Hepatocyte (in vitro differentiated cells): Measurements from ENCODE around the gene IFT27. TPM values are rescaled to one million over a fixed set of nuclear protein-coding genes. Genes with fewer than 3 reads are reported as not detected.

Experiments
- DNase-seq: peaks from one replicate; pipeline ENCODE4 v3.0.0-alpha.2; 2016; ENCODE audit warnings: low spot score
- H2AFZ ChIP-seq: fragments of 200-600 bp; sonication (generic); 2 replicates; pipeline ENCODE4 v1.6.0; 2016; ENCODE audit warnings: antibody characterized with exemption, mild to moderate bottlenecking
- H3K27ac ChIP-seq: fragments of 200-600 bp; sonication (generic); 2 replicates; pipeline ENCODE4 v1.5.1; 2016; ENCODE audit warnings: mild to moderate bottlenecking
- H3K27me3 ChIP-seq: fragments of 200-600 bp; sonication (generic); 2 replicates; pipeline ENCODE4 v1.6.1; 2016
- H3K36me3 ChIP-seq: fragments of 200-600 bp; sonication (generic); replicated peaks from 2 replicates; pipeline ENCODE4 v1.5.1; 2016; ENCODE audit warnings: low read depth; ENCODE audit not compliant: insufficient read depth
- H3K4me1 ChIP-seq: fragments of 200-600 bp; sonication (generic); 2 replicates; pipeline ENCODE4 v1.5.1; 2016; ENCODE audit warnings: mild to moderate bottlenecking, moderate library complexity; ENCODE audit not compliant: insufficient read depth
- H3K4me2 ChIP-seq: fragments of 200-600 bp; sonication (generic); 2 replicates; pipeline ENCODE4 v1.6.0; 2016
- H3K4me3 ChIP-seq: fragments of 200-600 bp; sonication (generic); 2 replicates; pipeline ENCODE4 v1.5.1; 2016; ENCODE audit warnings: mild to moderate bottlenecking
- H3K79me2 ChIP-seq: fragments of 200-600 bp; sonication (generic); 2 replicates; pipeline ENCODE4 v1.6.0; 2017; ENCODE audit warnings: mild to moderate bottlenecking
- H3K9me2 ChIP-seq: fragments of 200-600 bp; sonication (generic); replicated peaks from 2 replicates; pipeline ENCODE4 v1.6.0; 2017; ENCODE audit warnings: mild to moderate bottlenecking; ENCODE audit not compliant: insufficient read depth
- H3K9me3 ChIP-seq: fragments of 200-600 bp; sonication (generic); 2 replicates; pipeline ENCODE4 v1.5.1; 2016; ENCODE audit warnings: low read depth, mild to moderate bottlenecking
- H4K20me1 ChIP-seq: fragments of 200-600 bp; sonication (generic); 2 replicates; pipeline ENCODE4 v1.6.0; 2016; ENCODE audit warnings: mild to moderate bottlenecking; ENCODE audit not compliant: insufficient read depth, poor library complexity, severe bottlenecking
- EZH2 ChIP-seq: fragments of 200-600 bp; sonication (generic); IDR thresholded peaks from 2 replicates; pipeline ENCODE4 v1.6.1; 2016; ENCODE audit warnings: antibody characterized with exemption, mild to moderate bottlenecking, borderline replicate concordance
- EZH2phosphoT487 ChIP-seq: fragments of 200-600 bp; sonication (generic); IDR thresholded peaks from one replicate; pipeline ENCODE4 v1.6.1; 2018; ENCODE audit warnings: antibody characterized with exemption, mild to moderate bottlenecking, low read depth, moderate library complexity; ENCODE audit not compliant: unreplicated experiment, severe bottlenecking
- WGBS: methylation state at CpG from one replicate; pipeline ENCODE4 v1.1.6; 2016; ENCODE audit warnings: low lambda C conversion rate; ENCODE audit errors: missing lambda C conversion rate; 5-methylcytosine and 5-hydroxymethylcytosine counted together
- polyA plus RNA-seq: library from polyadenylated mRNA; unstranded; fragments of >200 nt; fragmentation: Nextera tagmentation; extraction: Ambion mirVana; gene quantifications from 2 replicates; pipeline ENCODE4 v1.2.1, GENCODE V29; 2016
- total RNA-seq: library from RNA; depleted of rRNA; stranded (reverse); fragments of >200 nt; gene quantifications from 2 replicates; pipeline ENCODE4 v1.2.3, GENCODE V29; 2014
- TF ChIP-seq, protein P1 (sequence below): fragments of 200-600 bp; sonication (generic); IDR thresholded peaks from 2 replicates; pipeline ENCODE4 v1.5.1; 2016; ENCODE audit warnings: antibody characterized with exemption, mild to moderate bottlenecking; ENCODE audit not compliant: poor library complexity

Gene IFT27
- total and polyA plus RNA-seq, 2 experiments from 2014 or later = 15.3 to 25.3 TPM

DNA sequence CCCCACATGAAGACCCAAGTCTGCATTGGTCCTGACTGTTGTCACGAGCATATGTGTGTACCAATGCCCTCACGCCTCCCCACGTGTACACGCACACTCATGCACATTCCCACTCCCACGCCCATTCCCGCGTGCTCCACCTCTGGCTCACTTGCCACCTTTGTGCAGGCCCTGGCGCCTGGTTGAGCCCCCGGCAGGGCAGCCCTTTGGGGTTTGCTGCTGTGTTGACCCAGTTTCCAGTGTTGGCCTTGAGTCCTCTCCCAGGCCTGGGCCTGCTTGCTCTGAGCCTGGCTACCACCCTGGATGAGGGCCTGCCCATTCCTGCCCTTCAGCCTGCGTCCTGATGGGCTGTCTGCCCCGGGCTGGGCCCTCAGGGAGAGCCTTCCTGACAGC, 22.8 kb upstream of the IFT27 start:
- DNase-seq = no peak
- no peak overlapping the region for H3K27ac ChIP-seq
- no peak overlapping the region for H3K4me3 ChIP-seq
- H3K27me3 ChIP-seq = no peaks in the 10 kb centered on the region
- TF ChIP-seq, protein P1, sequence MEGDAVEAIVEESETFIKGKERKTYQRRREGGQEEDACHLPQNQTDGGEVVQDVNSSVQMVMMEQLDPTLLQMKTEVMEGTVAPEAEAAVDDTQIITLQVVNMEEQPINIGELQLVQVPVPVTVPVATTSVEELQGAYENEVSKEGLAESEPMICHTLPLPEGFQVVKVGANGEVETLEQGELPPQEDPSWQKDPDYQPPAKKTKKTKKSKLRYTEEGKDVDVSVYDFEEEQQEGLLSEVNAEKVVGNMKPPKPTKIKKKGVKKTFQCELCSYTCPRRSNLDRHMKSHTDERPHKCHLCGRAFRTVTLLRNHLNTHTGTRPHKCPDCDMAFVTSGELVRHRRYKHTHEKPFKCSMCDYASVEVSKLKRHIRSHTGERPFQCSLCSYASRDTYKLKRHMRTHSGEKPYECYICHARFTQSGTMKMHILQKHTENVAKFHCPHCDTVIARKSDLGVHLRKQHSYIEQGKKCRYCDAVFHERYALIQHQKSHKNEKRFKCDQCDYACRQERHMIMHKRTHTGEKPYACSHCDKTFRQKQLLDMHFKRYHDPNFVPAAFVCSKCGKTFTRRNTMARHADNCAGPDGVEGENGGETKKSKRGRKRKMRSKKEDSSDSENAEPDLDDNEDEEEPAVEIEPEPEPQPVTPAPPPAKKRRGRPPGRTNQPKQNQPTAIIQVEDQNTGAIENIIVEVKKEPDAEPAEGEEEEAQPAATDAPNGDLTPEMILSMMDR = no peak
- TF ChIP-seq EZH2 (no peak), EZH2phosphoT487 (no peak)
- H2AFZ ChIP-seq = no peak overlapping the region
- 90% methylated on average over 11 of the region's 11 CpGs for WGBS
- no peaks in the 10 kb centered on the region for H3K9me3 ChIP-seq
- no peak overlapping the region for H3K4me2 ChIP-seq
- H4K20me1 ChIP-seq = no peaks in the 10 kb centered on the region
- H3K36me3 ChIP-seq = no peaks in the 10 kb centered on the region
- no peaks in the 10 kb centered on the region for H3K9me2 ChIP-seq
- no peaks in the 10 kb centered on the region for H3K4me1 ChIP-seq
- H3K79me2 ChIP-seq = no peaks in the 10 kb centered on the region

DNA sequence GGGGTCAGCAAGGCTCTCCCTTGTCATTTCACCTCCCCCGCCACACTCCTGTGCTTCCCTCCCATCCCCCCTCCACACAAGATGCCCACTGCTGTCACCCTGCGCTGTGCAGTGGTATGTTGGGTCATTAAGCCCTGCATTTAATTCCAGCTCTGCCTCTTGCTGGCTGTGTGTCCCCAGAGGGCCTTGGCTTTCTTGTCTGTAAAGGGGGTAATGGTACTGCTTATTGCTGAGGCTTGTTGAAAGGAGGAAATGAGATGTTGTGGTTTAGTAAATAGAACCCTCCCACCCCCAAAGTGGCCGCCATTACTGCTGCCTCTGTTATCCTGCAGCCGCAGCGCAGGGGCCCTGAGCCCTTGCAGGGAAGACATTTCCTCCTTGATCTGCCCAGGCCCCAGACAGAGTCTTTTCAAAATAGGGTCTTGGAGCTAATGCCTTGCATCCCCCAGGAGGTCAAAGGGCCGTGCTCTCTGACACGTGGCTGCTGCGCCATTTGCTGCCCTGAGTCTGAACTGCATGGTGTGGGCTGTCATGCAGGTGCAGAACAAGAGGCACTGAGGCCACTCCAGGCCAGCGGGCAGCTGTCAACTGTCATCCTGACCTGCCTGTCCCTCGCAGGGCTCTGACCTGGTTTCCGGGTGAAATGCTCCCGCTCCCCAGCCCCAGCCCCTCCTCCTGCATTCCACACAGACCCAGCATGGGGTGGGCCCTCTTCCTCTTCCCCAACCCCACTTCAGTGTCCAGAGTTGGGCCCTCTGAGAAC, 22.2 kb upstream of the IFT27 start:
- no peak for DNase-seq
- Histone ChIP-seq H3K4me3 (no peak overlapping the region), H3K4me2 (no peak overlapping the region), H4K20me1 (no peaks in the 10 kb centered on the region), H2AFZ (no peak overlapping the region), H3K27ac (no peak overlapping the region), H3K36me3 (no peaks in the 10 kb centered on the region), H3K4me1 (no peaks in the 10 kb centered on the region), H3K79me2 (no peaks in the 10 kb centered on the region), H3K27me3 (no peaks in the 10 kb centered on the region), H3K9me2 (no peaks in the 10 kb centered on the region), H3K9me3 (no peaks in the 10 kb centered on the region)
- WGBS = 74% methylated on average over 10 of the region's 12 CpGs
- TF ChIP-seq, protein P1 = no peak
- TF ChIP-seq EZH2phosphoT487 (no peak), EZH2 (no peak)

DNA sequence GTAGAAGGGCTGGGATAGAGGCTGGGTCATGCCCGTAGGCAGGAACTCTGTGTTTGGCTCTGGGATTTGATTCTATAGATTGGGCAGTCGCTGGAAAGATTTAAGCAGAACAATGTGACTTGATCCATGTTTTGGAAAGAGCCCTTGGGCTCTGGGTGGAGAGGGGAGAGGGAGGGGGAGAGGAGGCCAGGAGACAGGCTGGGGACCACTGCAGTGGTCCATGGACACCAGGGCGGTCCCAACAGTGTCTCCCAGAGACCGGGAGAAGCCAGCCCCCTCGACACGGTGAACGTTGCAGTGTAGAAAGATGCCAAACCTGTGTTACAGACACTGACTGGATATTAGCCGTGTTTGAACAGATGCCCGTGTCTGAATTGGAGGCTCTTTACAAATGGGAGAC, 21.5 kb upstream of the IFT27 start:
- Histone ChIP-seq H2AFZ (no peak overlapping the region), H3K79me2 (no peaks in the 10 kb centered on the region), H3K27me3 (no peaks in the 10 kb centered on the region), H4K20me1 (no peaks in the 10 kb centered on the region), H3K36me3 (no peaks in the 10 kb centered on the region), H3K4me2 (no peak overlapping the region), H3K9me3 (no peaks in the 10 kb centered on the region), H3K9me2 (no peaks in the 10 kb centered on the region), H3K4me1 (no peaks in the 10 kb centered on the region), H3K4me3 (no peak overlapping the region), H3K27ac (no peak overlapping the region)
- TF ChIP-seq, protein P1 = no peak
- no peak for TF ChIP-seq EZH2
- no peak for TF ChIP-seq EZH2phosphoT487
- no peak for DNase-seq
- WGBS = 80% methylated on average over 9 of the region's 9 CpGs
